Omental fat pad (tissue), 4 donors: ENCODE data around the gene ALKAL2. TPM values are rescaled to one million over a fixed set of nuclear protein-coding genes. Genes with fewer than 3 reads are reported as not detected.
A peak's percentile ranks its signal among the peaks of the same experiment; 100 is the strongest.

Experiments
- ATAC-seq: fragments of 150-250 bp; one replicate; pipeline ENCODE4 v1.9.1; 2016; ENCODE audit warnings: mild to moderate bottlenecking, moderate library complexity; ENCODE audit not compliant: low FRiP score
- DNase-seq: peaks from one replicate; pipeline ENCODE4 v3.0.0-alpha.2; 2019; ENCODE audit warnings: low spot score
- total RNA-seq, 4 donors: library from RNA; depleted of rRNA; stranded (reverse); fragments of >200 nt; gene quantifications; one replicate each; pipeline ENCODE4 v1.1.0, GENCODE V29; 2016
- TF ChIP-seq, protein P1 (sequence below), 3 donors: fragments of 450-650 bp; IDR thresholded peaks; one replicate each; pipeline ENCODE4 v1.5.1; 2016 to 2017; ENCODE audit warnings: antibody characterized with exemption in 3 of 3, mild to moderate bottlenecking in 3 of 3, moderate library complexity in 2 of 3

The ALKAL2 gene
- total RNA-seq, 4 donors from 2014 or later: 4.8 to 45.6 (median 17.0) TPM

- ATAC-seq (peak; percentile 62), DNase-seq (no peak)
- TF ChIP-seq, protein P1, sequence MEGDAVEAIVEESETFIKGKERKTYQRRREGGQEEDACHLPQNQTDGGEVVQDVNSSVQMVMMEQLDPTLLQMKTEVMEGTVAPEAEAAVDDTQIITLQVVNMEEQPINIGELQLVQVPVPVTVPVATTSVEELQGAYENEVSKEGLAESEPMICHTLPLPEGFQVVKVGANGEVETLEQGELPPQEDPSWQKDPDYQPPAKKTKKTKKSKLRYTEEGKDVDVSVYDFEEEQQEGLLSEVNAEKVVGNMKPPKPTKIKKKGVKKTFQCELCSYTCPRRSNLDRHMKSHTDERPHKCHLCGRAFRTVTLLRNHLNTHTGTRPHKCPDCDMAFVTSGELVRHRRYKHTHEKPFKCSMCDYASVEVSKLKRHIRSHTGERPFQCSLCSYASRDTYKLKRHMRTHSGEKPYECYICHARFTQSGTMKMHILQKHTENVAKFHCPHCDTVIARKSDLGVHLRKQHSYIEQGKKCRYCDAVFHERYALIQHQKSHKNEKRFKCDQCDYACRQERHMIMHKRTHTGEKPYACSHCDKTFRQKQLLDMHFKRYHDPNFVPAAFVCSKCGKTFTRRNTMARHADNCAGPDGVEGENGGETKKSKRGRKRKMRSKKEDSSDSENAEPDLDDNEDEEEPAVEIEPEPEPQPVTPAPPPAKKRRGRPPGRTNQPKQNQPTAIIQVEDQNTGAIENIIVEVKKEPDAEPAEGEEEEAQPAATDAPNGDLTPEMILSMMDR (IDR thresholded peaks at IDR 0.05): no peak
These were observed 41.3 kb downstream of the ALKAL2 start for GRCh38 chr2:246489-247144.

GRCh38 chr2:244547-244946, 43.3 kb downstream of the ALKAL2 start:
- ATAC-seq: no peak
- no peak for DNase-seq
- TF ChIP-seq, protein P1 (IDR thresholded peaks at IDR 0.05): no peak

GRCh38 chr2:238869-239268, 49.0 kb downstream of the ALKAL2 start:
- no peak for DNase-seq
- TF ChIP-seq, protein P1 (IDR thresholded peaks at IDR 0.05): no peak
- ATAC-seq: no peak

- TF ChIP-seq, protein P1 (IDR thresholded peaks at IDR 0.05): no peak
- ATAC-seq (no peak), DNase-seq (no peak)
These were observed 49.5 kb downstream of the ALKAL2 start for GRCh38 chr2:238431-238830.

- no peak for DNase-seq
- TF ChIP-seq, protein P1 (IDR thresholded peaks at IDR 0.05): no peak
- no peak for ATAC-seq
These were observed 50.0 kb downstream of the ALKAL2 start for GRCh38 chr2:237878-238277.

- TF ChIP-seq, protein P1 (IDR thresholded peaks at IDR 0.05): no peak
- ATAC-seq (no peak), DNase-seq (no peak)
These were observed 50.8 kb downstream of the ALKAL2 start for GRCh38 chr2:236993-237539.

- TF ChIP-seq, protein P1 (IDR thresholded peaks at IDR 0.05): no peak
- no peak for DNase-seq
- ATAC-seq: no peak
These were observed 53.5 kb downstream of the ALKAL2 start for GRCh38 chr2:234421-234820.
